Epithelial cell of prostate (primary cell): ENCODE results near the gene VTA1.
"Not testable (repeated sequence)": the region's sequence is repeated elsewhere in the genome, so short reads cannot be mapped to it uniquely, and the experiment has no call there.

Source experiments
- DNase-seq: peaks from one replicate; pipeline ENCODE4 v3.0.0-alpha.2; 2011; ENCODE audit warnings: low read depth, low spot score
- H3K27ac ChIP-seq: fragments of 450-650 bp; 2 replicates; pipeline ENCODE4 v1.5.1; 2017; ENCODE audit warnings: mild to moderate bottlenecking

Gene VTA1

GRCh38 chr6:142167071-142167470, 20.0 kb downstream of the VTA1 start:
- no peak overlapping the region for H3K27ac ChIP-seq
- DNase-seq: no peak

GRCh38 chr6:142167486-142167885, 20.4 kb downstream of the VTA1 start:
- H3K27ac ChIP-seq: no peak overlapping the region

GRCh38 chr6:142171351-142171750, 24.3 kb downstream of the VTA1 start:
- no peak overlapping the region for H3K27ac ChIP-seq
- DNase-seq: no peak

More at GRCh38 chr6:142167486-142167885, 20.4 kb downstream of the VTA1 start:
- no peak for DNase-seq

DNA sequence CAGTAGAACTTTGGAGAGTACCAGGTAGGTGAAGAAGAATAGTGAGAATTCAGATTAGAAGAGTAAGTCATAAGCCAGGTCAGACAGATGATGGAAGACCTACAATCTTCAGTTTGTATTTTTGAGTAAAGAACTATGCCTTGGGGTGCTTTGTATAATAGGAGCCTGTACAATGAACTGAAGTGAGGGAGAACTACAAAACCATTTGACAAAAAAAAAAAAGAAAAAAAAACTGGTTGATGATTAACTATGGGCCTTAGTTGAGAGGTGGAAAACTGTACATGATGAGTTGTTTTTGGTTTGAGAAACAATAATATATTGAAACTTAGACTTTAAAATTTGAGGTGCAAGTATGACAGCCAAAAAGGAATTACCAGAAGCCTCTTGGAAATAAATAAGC, 25.7 kb downstream of the VTA1 start:
- no peak overlapping the region for H3K27ac ChIP-seq
- no peak for DNase-seq

- H3K27ac ChIP-seq: no peak overlapping the region
- DNase-seq: no peak
These were observed 26.9 kb downstream of the VTA1 start for GRCh38 chr6:142173980-142174379.

GRCh38 chr6:142174703-142175102, 27.6 kb downstream of the VTA1 start:
- H3K27ac ChIP-seq: no peak overlapping the region
- no peak for DNase-seq

- H3K27ac ChIP-seq: no peak overlapping the region
- no peak for DNase-seq
These were observed 31.1 kb downstream of the VTA1 start for GRCh38 chr6:142178129-142178528.

GRCh38 chr6:142182004-142182403, 34.9 kb downstream of the VTA1 start:
- no peak overlapping the region for H3K27ac ChIP-seq
- DNase-seq: no peak

DNA sequence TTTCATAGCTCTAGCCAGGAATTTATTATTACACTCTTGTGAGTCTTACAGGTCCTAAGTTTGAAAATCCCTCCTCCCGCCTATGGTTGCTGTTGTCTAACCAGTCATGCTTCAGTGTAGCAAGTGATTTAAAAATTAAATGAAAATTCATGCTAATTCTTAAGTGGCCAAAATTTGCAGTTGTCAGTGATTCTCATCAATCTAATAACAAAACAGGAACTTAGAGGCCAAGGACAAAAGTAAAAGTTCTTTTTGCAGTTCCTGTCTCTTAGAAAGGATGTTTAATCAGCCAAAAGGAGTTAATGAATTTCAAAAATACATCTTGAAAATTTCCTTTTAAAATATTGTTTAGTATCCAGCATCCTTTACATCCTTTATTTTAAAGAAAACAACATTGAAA, 36.3 kb downstream of the VTA1 start:
- no peak overlapping the region for H3K27ac ChIP-seq
- DNase-seq: no peak

DNA sequence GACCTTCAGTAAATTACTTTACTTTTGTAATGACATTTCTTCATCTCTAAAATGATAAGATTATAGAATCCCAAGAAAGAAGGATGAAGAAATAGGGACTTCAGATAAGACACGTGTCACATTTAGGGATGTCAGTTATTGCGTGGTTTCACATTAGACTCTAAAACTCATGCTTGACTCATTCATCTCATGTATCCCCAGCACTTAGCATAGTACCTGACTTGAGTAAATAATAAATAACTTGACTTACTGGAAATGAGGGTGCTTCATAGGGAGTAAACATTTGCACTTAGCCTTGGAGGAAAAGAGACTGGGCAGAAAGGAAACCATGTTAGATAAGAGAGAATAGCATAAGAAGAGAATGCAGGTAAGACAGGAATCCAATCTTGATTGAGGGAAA, 37.2 kb downstream of the VTA1 start:
- no peak for DNase-seq
- no peak overlapping the region for H3K27ac ChIP-seq

DNA sequence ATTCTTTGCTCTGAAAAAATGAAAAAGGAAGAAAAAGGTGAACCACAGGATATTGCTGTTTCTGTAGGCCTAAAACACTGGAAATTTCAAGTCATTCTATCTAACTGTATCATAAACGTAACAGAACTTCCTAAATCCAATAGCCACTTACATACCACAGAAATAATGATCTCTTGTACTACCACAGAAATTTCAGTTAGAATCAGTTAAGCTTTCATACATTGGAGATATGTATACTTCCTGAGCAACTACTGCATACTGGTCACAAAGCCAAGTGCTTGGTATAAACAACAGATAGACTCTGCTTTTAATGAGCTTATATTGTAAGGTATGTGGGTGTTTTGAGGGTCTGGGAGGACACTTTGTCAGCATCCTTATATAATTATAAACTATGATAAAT, 38.6 kb downstream of the VTA1 start:
- no peak for DNase-seq

GRCh38 chr6:142187209-142187608, 40.1 kb downstream of the VTA1 start:
- no peak overlapping the region for H3K27ac ChIP-seq
- no peak for DNase-seq

More for the DNA sequence above, 38.6 kb downstream of the VTA1 start:
- no peak overlapping the region for H3K27ac ChIP-seq

DNA sequence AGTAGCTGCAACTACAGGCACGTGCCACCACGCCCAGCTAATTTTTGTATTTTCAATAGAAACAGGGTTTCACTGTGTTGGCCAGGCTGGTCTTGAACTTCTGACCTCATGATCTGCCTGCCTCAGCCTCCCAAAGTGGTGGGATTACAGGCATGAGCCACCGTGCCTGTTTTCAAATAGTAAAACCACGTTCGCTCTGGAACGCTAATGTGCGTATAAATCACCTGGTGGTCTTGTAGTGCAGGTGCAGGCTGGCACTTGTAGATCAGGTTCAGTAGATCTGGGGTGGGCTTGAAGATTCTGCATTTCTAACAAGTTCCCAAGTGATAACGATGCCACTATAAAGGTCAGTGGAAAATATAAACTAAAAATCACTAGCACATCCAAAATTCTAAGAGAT, 41.3 kb downstream of the VTA1 start:
- not testable (repeated sequence) for DNase-seq, H3K27ac ChIP-seq

GRCh38 chr6:142189057-142189456, 42.0 kb downstream of the VTA1 start:
- no peak overlapping the region for H3K27ac ChIP-seq
- DNase-seq: no peak

- DNase-seq: no peak
These were observed 45.3 kb downstream of the VTA1 start for GRCh38 chr6:142192343-142192742.

GRCh38 chr6:142193621-142194020, 46.6 kb downstream of the VTA1 start:
- H3K27ac ChIP-seq: no peak overlapping the region
- no peak for DNase-seq

More at GRCh38 chr6:142192343-142192742, 45.3 kb downstream of the VTA1 start:
- no peak overlapping the region for H3K27ac ChIP-seq

DNA sequence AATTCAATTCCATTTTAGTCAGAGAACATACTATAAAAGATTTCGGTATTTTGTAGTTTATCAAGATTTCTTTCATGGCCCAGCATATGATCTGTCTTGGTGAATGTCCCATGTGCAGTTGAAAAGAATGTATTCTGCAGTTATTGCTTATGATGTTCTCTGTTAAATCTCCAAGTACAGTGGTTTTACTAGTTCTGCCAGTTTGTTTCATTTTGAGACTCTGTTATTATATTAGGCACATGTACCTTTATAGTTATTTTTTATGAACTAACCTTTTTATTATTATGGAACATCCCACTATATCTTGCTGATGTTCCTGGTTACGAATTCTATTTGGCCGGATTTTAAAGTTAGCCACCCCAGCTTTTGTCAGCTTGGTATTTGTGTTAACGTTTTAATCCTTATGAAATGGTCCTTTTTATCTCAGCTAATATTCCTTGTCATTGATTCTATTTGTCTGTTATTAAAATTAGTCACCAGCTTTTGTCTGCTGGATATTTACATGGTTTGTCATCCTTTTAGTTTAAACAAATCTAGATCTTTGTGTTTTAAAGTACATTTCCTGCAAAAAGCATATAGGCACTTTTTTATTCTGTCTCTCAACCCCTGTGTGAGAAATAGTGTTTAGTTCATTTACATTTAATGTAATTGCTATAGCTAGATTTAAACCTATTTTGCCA, 48.9 kb downstream of the VTA1 start:
- H3K27ac ChIP-seq: no peak overlapping the region
- DNase-seq: no peak

GRCh38 chr6:142200846-142201628, 54.0 kb downstream of the VTA1 start:
- no peak for DNase-seq
- no peak overlapping the region for H3K27ac ChIP-seq

- no peak for DNase-seq
These were observed 60.3 kb downstream of the VTA1 start for GRCh38 chr6:142207265-142207877.

GRCh38 chr6:142210606-142211005, 63.5 kb downstream of the VTA1 start:
- H3K27ac ChIP-seq: no peak overlapping the region
- no peak for DNase-seq

More at GRCh38 chr6:142207265-142207877, 60.3 kb downstream of the VTA1 start:
- H3K27ac ChIP-seq: no peak overlapping the region

DNA sequence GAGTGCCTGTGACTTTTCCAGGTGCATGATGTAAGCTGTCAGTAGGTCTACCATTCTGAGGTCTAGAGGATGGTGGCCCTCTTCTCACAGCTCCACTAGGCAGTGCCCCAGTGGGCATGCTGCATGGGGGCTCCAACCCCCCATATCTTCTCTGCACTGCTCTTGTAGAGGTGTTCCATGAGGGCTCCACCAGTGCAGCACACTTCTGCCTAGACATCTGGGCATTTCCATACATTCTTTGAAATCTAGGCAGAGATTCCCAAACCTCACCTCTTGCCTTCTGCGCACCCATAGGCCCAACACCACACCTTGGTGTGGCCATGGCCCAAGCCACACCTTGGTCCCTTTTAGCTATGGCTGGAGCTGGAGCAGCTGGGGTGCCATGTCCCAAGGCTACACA, 66.3 kb downstream of the VTA1 start:
- DNase-seq: no peak
- no peak overlapping the region for H3K27ac ChIP-seq
